ENCODE measurements around the gene ARHGEF28.

GRCh38 chr5:73748510-73749400 lies 122.8 kb downstream of the ARHGEF28 start:
- TF ChIP-seq CTCF (IDR thresholded peaks at IDR 0.05 in 2 of 3, conservative IDR thresholded peaks at IDR 0.05 in 1 of 3; ENCODE audit: insufficient read depth in 2 of 3, low read depth in 1 of 3, low read length in 3 of 3) (no peak), CSDE1 (IDR thresholded peaks at IDR 0.05) (no peak), ZBTB49 (CRISPR knock-in tag; IDR thresholded peaks at IDR 0.05; ENCODE audit: borderline replicate concordance) (no peak), TOE1 (IDR thresholded peaks at IDR 0.05; ENCODE audit: borderline replicate concordance) (no peak), TOE1 (CRISPR knock-in tag; IDR thresholded peaks at IDR 0.05; ENCODE audit: borderline replicate concordance, low read depth) (no peak), MAX (CRISPR knock-in tag; IDR thresholded peaks at IDR 0.05) (no peak), FOXA1 (IDR thresholded peaks at IDR 0.05; ENCODE audit: borderline replicate concordance) (no peak), ZNF707 (CRISPR knock-in tag; conservative IDR thresholded peaks at IDR 0.05) (no peak), JUN (IDR thresholded peaks at IDR 0.05; ENCODE audit: borderline replicate concordance, low read depth, low read length) (no peak), JUN (CRISPR knock-in tag; IDR thresholded peaks at IDR 0.05; ENCODE audit: borderline replicate concordance) (no peak), POLR2AphosphoS5 (IDR thresholded peaks at IDR 0.05; ENCODE audit: control insufficient read depth, insufficient read depth, low read depth, low read length) (no peak), SMC3 (conservative IDR thresholded peaks at IDR 0.05; ENCODE audit: insufficient read depth, low read depth, low read length) (no peak), TRIM28 (IDR thresholded peaks at IDR 0.05) (no peak), SLC30A9 (CRISPR knock-in tag; IDR thresholded peaks at IDR 0.05) (no peak), TSC22D4 (tag; IDR thresholded peaks at IDR 0.05) (no peak)
